HepG2 (cell line): ENCODE data around the gene ATP2B3. TPM values are rescaled to one million over a fixed set of nuclear protein-coding genes. Genes with fewer than 3 reads are reported as not detected.
A peak's percentile ranks its signal among the peaks of the same experiment; 100 is the strongest.

Experiments used
- ATF4 ChIP-seq, 2 experiments: fragments of 450-650 bp in 1 of 2; sonication (generic) in 1 of 2; formaldehyde crosslinking; IDR thresholded peaks; 2 replicates each; pipeline versions ENCODE4 v1.5.0 to v1.8.0; 2020 to 2022; ENCODE audit warnings: mild to moderate bottlenecking in 1 of 2, missing genetic modification reagents in 1 of 2
- BCL6 ChIP-seq: IDR thresholded peaks from 2 replicates; pipeline ENCODE4 v1.6.1; 2016; ENCODE audit warnings: missing genetic modification reagents, missing compliant biosample characterization
- IRF9 ChIP-seq: sonication (generic); formaldehyde crosslinking; IDR thresholded peaks from 2 replicates; pipeline ENCODE4 v1.8.0; 2022; ENCODE audit warnings: missing genetic modification reagents, mild to moderate bottlenecking, borderline replicate concordance
- ISL2 ChIP-seq: sonication (generic); formaldehyde crosslinking; IDR thresholded peaks from 2 replicates; pipeline ENCODE4 v1.5.0; 2020; ENCODE audit warnings: missing genetic modification reagents
- KAT2B ChIP-seq: fragments of 150-350 bp; IDR thresholded peaks from 2 replicates; pipeline ENCODE4 v1.6.1; 2014; ENCODE audit warnings: low read depth, low read length, borderline replicate concordance
- KLF9 ChIP-seq: IDR thresholded peaks from 2 replicates; pipeline ENCODE4 v1.6.1; 2016; ENCODE audit warnings: low read depth
- NR2C2 ChIP-seq: sonication (generic); formaldehyde crosslinking; IDR thresholded peaks from 2 replicates; pipeline ENCODE4 v1.4.0; 2020; ENCODE audit warnings: missing genetic modification reagents, mild to moderate bottlenecking, moderate library complexity, borderline replicate concordance
- PTBP1 ChIP-seq: fragments of 200-400 bp; formaldehyde crosslinking; IDR thresholded peaks from 2 replicates; pipeline ENCODE4 v1.6.1; 2018; ENCODE audit warnings: low read length, low read depth; ENCODE audit not compliant: poor library complexity, severe bottlenecking
- SIX4 ChIP-seq: sonication (generic); formaldehyde crosslinking; IDR thresholded peaks from 2 replicates; pipeline ENCODE4 v1.4.0; 2020; ENCODE audit warnings: missing genetic modification reagents
- XRCC5 ChIP-seq: fragments of 200-400 bp; formaldehyde crosslinking; optimal IDR thresholded peaks from 2 replicates; pipeline ENCODE3; 2017; ENCODE audit warnings: mild to moderate bottlenecking, low read length
- ZNF260 ChIP-seq: sonication (generic); formaldehyde crosslinking; IDR thresholded peaks from 2 replicates; pipeline ENCODE4 v1.4.0; 2020; ENCODE audit warnings: missing genetic modification reagents, low read depth, mild to moderate bottlenecking, borderline replicate concordance
- ZNF282 ChIP-seq: fragments of 450-650 bp; IDR thresholded peaks from 2 replicates; pipeline ENCODE4 v1.6.1; 2018; ENCODE audit not compliant: partially characterized antibody
- ZNF75D ChIP-seq: sonication (generic); formaldehyde crosslinking; IDR thresholded peaks from 2 replicates; pipeline ENCODE4 v1.8.1; 2023; ENCODE audit warnings: missing genetic modification reagents, mild to moderate bottlenecking, borderline replicate concordance
- polyA plus RNA-seq, 8 experiments: library from polyadenylated mRNA; depleted of rRNA in 3 of 8; stranded (reverse) in 7 of 8; unstranded in 1 of 8; fragments of >200 nt; fragmentation: Illumina TruSeq in 4 of 8; extraction: Trizol in 4 of 8; gene quantifications; 2 replicates each; pipeline versions ENCODE4 v1.2.1 to v1.2.3, GENCODE V29; 2011 to 2016; ENCODE audit warnings: low read depth in 4 of 8, missing spikeins in 1 of 8, mixed read lengths in 1 of 8; ENCODE audit not compliant: insufficient read depth in 1 of 8
- total RNA-seq, 5 experiments: library from RNA; depleted of rRNA; stranded (reverse); fragments of >200 nt; fragmentation: Illumina TruSeq; extraction: Trizol; gene quantifications; 2 replicates each; pipeline ENCODE4 v1.2.3, GENCODE V29; 2016; ENCODE audit warnings: low read depth in 1 of 5
- TF ChIP-seq, protein P1 (sequence below): sonication (generic); formaldehyde crosslinking; IDR thresholded peaks from 2 replicates; pipeline ENCODE4 v1.4.0; 2020; ENCODE audit warnings: missing genetic modification reagents, borderline replicate concordance
- TF ChIP-seq, protein P2 (sequence below), 2 experiments: fragments of 450-650 bp in 1 of 2; sonication (generic) in 1 of 2; formaldehyde crosslinking in 1 of 2; IDR thresholded peaks; 2 replicates each; pipeline versions ENCODE4 v1.6.1 to v1.8.0; 2016 to 2022; ENCODE audit warnings: antibody characterized with exemption in 1 of 2, mild to moderate bottlenecking in 1 of 2, missing genetic modification reagents in 1 of 2

Gene ATP2B3
- total and polyA plus RNA-seq, 2 of the 13 experiments (the other 11 are each of a cell fraction or from before 2014, with no cell fraction given), result not detected

DNA sequence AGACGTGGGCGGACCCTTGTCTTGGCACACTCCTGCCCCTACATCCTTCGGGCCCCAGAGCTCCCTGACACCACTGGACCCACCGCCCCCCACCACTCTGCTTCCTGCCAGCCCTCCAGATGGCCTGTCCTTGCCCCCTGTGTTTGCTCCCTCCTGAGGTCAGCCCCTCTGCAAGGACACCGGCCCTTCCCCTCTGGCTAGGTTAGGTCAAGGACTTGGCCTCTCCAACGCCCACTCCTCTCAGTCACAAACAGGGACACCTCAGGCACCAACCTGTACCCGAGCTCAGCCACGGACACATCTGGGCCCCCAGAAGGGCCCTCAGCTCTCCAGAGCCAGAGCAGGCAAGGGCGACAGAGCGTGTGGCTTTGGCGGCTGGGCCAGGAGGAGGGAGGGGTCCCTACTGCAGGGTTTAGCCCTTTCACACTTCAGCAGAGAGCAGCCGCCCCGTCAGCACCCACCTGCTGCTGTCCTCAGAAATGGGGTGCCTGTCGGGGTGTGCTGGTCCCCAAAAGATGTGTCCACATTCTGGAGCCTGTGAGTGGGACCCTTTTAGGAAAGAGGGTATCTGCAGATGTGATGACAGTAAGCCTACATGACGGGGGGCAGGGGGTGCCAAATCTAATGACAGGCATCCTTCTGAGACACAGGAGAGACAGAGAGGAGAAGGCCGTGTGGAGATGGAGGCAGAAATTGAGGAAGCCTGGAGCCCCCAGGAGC lies 106.0 kb downstream of the ATP2B3 start (continued):
- no peak for TF ChIP-seq IRF9 (CRISPR knock-in tag)
- no peak for TF ChIP-seq ZNF282
- no peak for TF ChIP-seq ZNF260 (CRISPR knock-in tag)
- TF ChIP-seq KAT2B, result no peak
- no peak for TF ChIP-seq ATF4 (CRISPR knock-in tag; IDR thresholded peaks at IDR 0.05)
- no peak for TF ChIP-seq SIX4 (CRISPR knock-in tag)
- no peak for TF ChIP-seq PTBP1
- TF ChIP-seq KLF9, result no peak
- TF ChIP-seq, protein P1, sequence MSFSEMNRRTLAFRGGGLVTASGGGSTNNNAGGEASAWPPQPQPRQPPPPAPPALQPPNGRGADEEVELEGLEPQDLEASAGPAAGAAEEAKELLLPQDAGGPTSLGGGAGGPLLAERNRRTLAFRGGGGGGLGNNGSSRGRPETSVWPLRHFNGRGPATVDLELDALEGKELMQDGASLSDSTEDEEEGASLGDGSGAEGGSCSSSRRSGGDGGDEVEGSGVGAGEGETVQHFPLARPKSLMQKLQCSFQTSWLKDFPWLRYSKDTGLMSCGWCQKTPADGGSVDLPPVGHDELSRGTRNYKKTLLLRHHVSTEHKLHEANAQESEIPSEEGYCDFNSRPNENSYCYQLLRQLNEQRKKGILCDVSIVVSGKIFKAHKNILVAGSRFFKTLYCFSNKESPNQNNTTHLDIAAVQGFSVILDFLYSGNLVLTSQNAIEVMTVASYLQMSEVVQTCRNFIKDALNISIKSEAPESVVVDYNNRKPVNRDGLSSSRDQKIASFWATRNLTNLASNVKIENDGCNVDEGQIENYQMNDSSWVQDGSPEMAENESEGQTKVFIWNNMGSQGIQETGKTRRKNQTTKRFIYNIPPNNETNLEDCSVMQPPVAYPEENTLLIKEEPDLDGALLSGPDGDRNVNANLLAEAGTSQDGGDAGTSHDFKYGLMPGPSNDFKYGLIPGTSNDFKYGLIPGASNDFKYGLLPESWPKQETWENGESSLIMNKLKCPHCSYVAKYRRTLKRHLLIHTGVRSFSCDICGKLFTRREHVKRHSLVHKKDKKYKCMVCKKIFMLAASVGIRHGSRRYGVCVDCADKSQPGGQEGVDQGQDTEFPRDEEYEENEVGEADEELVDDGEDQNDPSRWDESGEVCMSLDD (CRISPR knock-in tag), result 0 out of 2 replicates have a peak, but pooled peaks have one; percentile 69
- TF ChIP-seq BCL6 (CRISPR knock-in tag), result peak; percentile 47; the same call in 1 of the 2 replicates
- TF ChIP-seq NR2C2, result peak; percentile 77
- no peak for TF ChIP-seq ZNF75D (CRISPR knock-in tag)
- no peak for TF ChIP-seq XRCC5
- TF ChIP-seq ISL2, result peak; percentile 54
- TF ChIP-seq, protein P2, sequence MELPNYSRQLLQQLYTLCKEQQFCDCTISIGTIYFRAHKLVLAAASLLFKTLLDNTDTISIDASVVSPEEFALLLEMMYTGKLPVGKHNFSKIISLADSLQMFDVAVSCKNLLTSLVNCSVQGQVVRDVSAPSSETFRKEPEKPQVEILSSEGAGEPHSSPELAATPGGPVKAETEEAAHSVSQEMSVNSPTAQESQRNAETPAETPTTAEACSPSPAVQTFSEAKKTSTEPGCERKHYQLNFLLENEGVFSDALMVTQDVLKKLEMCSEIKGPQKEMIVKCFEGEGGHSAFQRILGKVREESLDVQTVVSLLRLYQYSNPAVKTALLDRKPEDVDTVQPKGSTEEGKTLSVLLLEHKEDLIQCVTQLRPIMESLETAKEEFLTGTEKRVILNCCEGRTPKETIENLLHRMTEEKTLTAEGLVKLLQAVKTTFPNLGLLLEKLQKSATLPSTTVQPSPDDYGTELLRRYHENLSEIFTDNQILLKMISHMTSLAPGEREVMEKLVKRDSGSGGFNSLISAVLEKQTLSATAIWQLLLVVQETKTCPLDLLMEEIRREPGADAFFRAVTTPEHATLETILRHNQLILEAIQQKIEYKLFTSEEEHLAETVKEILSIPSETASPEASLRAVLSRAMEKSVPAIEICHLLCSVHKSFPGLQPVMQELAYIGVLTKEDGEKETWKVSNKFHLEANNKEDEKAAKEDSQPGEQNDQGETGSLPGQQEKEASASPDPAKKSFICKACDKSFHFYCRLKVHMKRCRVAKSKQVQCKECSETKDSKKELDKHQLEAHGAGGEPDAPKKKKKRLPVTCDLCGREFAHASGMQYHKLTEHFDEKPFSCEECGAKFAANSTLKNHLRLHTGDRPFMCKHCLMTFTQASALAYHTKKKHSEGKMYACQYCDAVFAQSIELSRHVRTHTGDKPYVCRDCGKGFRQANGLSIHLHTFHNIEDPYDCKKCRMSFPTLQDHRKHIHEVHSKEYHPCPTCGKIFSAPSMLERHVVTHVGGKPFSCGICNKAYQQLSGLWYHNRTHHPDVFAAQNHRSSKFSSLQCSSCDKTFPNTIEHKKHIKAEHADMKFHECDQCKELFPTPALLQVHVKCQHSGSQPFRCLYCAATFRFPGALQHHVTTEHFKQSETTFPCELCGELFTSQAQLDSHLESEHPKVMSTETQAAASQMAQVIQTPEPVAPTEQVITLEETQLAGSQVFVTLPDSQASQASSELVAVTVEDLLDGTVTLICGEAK (IDR thresholded peaks at IDR 0.05), result no peak
- TF ChIP-seq, protein P2 (CRISPR knock-in tag; IDR thresholded peaks at IDR 0.05), result no peak
